Middle frontal gyrus (tissue), 1 donor: Measurements from ENCODE around the gene KCNG3.

ENCODE experiments used
- DNase-seq: peaks from one replicate; pipeline ENCODE4 v3.0.0-alpha.2; 2015; ENCODE audit warnings: low spot score; ENCODE audit errors: extremely low spot score

The KCNG3 gene

DNA sequence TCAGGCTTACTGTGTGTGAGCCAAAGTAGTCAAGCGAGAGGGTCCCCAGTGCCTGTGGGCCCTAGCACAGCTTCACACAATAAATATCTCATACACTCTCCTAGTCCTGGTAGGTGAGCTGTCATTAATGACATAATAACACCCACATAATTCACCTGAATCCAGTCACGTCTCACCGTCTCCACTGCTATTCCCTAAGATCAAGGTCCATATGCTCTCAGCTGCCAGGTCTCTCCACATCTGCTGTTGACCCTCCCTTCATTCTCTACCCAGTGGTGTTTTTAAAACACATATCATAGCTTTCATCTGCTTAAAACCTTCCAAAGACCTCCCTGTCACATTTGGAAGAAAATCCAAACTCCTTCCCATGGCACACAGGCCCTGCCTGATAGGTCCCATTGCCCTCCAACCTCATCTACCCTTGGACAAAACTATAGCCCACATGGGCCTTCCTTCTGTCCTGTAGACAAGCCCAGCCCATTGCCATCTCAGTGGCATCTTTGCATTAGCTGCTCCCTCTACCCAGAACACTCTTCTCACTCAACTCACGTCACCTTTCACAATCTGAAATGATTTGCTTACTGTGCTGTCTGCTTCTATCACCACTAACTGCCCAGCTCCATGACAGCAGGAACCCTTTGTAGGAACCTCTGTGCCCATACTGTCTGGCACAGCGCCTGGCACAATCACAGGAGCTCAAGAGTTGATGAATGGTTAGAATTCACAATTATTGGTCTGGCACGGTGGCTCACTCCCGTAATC, 7.5 kb downstream of the KCNG3 start:
- DNase-seq = no peak

DNA sequence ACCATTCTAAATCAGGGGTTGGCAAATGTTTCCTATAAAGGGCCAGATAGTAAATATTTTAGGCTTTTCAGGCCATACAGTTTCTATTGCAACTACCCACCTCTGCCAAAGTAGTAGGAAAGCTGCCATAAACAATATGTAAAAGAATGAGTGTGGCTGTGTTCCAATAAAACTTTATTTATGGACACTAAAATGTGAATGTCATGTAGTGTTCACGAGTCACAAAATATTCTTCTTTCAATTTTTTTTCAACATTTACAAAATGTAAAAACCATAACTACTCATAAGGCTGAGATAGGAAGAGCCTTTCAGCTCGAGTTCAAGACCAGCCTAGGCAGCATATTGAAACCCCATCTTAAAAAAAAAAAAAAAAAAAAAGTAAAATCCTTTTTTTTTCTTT, 13.4 kb downstream of the KCNG3 start:
- DNase-seq = no peak

DNA sequence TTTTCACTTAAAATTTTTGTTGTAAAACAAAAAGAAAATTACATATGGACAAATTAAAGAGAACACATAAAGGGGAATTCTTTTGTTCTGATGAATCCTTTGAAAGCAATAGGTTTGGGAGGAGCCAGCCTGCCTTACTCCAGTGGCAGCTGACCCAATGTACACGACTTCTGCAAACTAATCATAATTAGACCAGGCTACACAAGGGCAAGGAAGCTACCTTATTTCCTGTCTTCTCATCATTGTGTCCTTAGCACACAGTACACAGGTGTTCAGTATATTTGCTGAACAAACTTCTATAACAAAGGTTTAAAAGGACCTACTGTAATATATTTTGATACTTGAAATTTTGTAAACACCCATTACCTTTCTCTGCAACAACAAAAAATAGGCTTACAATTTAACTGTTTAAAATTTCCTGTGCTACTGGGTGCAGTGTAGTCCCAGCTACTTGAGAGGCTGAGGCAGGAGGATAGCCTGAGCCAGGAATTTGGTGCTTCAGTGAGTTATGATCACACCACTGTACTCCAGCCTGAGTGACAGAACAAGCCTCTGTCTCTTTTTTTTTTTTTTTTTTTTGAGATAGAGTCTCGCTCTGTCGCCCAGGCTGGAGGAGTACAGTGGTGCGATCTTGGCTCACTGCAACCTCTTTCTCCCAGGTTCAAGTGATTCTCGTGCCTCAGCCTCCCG, 18.9 kb downstream of the KCNG3 start:
- no peak for DNase-seq

DNA sequence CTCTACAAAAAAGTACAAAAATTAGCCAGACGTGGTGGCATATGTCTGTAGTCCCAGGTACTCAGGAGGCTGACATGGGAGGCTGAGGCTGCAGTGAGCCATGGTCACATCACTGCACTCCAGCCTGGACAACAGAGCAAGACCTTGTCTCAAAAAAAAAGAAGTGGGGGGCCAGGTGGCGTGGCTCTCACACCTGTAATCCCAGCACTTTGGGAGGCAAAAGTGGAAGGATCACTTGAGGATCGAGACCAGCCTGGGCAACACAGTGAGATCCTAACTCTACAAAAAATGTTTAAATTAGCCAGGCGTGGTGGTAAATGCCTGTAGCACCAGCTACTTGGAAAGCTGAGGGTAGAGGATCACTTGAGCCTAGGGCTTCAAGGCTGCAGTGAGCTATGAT, 23.1 kb downstream of the KCNG3 start:
- no peak for DNase-seq

DNA sequence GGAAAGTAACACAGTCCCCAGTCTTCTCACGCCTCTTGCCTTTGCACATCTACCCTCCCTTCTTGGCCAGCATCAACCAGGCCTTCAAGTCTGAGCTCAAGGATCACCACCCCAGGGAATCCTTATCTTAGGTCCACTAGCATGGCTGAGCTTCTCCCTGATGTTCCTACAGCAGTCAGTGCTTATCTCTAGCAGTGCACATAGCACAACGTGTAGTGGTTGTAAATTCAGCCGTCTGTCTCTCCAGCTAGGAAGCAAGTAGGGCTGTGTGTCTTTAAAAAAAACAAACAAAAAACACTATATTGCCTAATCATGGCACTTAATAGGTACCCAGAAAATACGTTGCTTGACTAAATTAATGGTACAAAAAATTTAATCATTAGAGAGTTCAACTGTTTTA, 29.2 kb downstream of the KCNG3 start:
- no peak for DNase-seq

DNA sequence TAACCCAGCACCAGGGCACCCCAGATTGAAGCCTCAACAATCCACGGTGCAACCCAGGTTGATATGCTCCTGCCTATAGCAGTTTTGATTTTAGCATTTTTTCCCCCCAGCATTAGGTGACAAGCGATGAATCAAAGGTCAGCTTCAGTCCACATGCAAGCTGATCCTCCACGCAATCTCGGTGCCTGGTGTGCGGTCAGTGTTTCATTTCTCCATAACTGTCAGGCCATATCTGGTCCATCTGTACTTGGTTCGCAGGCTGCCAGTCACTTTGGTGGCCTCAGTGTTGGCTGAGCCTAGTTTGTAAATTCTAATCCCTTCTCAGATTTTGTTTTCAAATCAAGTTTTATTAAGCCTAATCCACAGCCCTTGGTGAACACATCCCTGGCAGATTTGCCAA, 30.2 kb downstream of the KCNG3 start:
- DNase-seq = no peak

DNA sequence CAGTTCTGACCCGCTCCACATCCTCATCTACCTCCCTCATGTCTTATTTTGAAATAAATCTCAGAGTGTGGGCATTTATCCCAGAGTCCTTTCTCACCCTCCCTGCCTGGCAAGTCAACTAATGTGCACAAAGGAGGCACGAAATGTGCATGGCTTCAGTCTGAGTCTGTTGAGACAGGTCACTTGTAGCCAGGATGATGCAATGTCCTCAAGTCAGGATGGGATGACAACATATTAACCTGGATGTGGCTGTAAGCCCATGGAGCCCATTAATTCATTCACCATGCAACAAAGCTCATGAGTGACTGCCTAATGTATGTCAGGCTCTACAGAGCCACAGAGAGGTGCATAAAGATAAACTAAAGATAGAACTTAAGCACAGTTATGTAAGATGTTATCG, 34.5 kb downstream of the KCNG3 start:
- DNase-seq = no peak

DNA sequence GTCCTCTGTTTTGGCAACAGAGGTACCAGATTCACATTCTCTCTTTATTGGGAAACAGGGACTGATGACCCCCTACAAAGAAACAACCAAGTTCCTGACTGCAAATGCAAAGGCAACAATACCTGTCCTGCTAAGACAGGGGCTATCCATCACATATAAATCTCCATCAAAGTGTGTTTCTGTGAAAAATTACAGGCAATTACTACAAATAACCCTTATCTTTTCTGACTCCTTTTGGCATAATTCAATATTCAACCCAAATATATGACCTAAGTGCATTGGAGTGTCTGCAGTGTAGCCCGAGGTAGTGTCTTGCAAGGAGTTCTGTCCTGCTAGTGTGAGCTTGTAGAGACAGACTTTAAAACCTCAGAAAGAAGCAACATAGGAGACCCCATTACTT, 35.4 kb downstream of the KCNG3 start:
- no peak for DNase-seq

DNA sequence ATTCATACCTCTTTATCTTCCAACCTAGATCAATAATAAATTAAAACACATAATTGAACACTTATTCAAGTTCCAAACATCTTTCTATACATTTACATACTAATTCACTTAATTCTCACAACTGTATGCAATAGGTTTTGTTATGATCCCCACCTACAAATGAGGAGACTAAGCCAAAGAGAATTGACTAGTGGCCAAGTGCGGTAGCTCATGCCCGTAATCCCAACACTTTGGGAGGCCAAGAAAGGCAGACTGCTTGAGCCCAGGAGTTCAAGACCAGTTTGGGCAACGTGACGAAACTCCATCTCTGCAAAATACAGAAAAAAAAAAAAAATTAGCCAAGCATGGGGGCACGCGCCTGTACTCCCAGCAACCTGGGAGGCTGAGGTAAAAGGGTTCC, 36.8 kb downstream of the KCNG3 start:
- no peak for DNase-seq

DNA sequence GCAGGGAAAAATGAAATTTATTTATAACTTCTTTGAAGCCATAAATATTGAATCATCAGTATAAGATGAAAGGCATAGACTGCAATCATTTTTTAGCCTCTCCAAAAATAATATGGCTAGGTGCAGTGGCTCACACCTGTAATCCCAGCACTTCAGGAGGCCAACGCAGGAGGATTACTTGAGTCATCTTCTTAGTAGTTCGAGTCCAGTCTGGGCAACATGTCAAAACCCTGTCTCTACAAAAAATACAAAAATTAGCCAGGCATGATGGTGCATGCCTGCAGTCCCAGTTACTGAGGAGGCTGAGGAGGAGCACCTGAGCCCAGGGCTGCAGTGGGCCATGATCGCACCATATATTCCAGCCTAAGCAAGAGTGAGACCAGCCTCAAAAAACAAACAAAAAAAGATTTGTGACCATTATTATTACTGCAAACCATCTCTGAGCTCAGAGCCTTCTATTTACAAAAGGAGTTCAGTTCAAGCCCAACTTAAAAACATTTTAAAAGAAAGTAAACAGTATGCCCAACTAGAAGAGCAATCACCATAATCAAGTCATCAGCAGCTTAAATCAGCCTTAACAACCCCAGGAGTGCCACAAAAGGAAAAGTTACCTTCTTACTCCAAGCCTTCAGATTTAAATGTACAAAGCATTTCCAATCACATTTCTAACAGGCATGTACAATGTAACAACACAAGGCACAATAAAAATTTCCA, 37.5 kb downstream of the KCNG3 start:
- no peak for DNase-seq

DNA sequence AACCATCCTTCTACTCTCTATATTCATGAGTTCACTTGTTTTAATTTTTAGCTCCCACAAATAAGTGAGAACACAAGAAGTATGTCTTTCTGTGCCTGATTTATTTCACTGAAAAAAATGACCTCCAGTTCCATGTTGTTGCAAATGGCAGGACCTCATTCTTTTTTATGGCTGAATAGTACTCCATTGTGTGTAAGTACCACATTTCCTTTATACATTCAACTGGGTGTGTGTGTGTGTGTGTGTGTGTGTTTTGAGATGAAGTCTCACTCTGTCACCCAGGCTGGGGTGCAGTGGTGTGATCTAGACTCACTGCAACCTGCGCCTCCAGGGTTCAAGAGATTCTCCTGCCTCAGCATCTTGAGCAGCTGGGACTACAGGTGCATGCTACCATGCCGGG, 41.2 kb downstream of the KCNG3 start:
- no peak for DNase-seq

DNA sequence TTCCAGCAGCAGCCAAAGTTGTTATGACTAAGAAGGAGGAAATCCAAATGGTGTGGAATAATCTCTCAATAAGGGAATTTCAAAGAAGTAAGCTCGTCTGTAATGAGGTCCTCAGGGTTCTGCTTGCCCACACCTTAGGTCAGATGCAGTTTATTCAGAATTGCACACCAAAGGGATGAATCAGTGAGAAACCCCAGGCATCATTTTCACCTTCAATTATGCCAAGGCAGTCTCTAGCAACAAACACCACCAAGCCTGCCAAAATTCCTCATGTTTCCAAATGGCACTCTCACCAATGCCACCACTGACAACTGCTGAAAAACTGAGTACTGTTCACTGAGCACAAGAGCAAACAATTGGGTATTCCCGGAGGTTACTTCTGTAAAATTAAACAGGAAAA, 43.6 kb downstream of the KCNG3 start:
- DNase-seq = no peak

DNA sequence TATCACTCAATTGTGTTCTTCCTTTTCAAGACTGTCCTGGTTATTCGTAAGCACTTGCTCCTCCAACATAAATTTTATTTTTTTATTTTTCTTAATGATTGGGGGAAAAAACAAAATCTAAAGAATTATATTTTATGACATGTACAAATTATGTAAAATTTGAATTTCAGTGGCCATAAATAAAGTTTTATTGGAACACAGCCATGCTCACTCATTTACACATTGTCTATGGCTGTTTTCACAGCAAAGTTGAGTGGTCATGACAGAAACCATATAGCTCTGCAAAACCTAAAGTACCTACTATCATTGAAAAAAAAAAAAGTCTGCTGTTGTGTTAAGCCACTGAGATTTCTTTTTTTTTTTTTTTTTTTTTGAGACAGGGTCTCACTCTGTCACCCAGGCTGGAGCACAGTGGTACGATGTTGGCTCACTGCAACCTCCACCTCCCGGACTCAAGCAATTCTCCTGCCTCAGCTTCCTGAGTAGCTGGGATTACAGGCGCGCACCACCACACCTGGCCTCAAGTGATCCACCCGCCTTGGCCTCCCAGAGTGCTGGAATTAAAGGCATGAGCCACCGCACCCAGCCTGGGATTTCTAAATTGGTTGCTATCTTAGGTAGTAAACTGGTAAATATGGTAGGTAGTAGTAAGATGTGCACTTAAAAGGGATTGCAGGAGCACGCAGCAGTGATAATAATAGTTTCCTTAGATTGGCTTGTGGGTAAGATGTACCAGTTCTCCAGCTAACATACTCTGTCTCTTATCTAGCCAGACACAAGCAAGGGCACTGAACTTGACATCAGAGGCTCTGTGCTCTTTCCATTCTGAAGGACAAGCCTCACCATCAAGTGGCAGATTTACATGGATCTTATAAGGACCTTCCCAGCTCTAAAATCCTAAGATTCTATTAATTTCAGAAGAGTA, 44.4 kb downstream of the KCNG3 start:
- no peak for DNase-seq

DNA sequence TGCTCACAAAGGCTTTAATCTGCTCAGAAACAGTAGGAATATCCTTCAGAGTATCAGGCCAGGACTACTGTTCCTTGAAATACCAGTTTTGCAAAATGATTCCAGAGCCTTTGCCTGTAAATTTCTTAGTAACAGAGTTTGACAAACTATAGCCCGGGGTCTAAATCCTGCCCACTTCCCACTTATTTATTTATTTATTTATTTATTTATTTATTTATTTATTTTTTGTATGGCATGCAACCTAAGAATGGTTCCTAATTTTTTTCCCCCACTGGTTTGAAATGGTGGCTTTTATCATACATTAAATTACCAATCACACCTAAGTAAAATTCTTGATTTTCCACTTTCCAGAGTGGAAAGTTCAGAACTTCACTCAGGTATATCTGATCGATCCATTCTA, 45.6 kb downstream of the KCNG3 start:
- DNase-seq = no peak

DNA sequence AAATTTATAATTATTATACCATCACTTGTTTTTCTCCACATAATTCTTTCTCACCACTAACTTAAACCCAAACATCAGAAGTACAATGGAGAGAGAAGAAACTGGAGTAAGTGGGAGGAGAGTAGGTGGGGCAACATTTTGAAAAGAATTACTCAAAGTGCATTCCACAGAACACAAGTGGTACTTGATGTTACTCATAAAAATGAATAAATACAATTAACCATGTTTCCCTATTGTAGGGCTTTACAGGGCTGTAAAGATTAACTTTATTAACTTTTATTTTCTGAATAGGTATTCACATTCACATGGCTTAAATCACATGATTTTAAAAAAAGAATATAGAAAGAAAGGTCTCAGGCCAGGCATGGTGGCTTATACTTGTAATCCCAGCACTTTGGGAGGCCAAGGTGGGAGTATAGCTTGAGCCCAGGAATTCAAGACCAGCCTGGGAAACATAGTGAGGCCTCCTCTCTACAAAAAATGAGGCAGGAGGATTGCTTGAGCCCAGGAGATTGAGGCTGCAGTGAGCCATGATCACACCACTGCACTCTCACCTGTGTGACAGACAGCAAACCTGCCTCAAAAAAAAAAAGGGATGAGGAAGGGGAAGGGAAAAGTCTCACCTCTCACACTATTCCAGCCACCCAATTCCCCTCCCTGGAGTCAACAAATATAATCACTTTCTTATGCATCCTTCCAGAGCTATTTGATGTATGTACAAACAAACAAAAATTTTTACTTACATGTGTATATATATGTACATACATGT, 47.1 kb downstream of the KCNG3 start:
- no peak for DNase-seq

DNA sequence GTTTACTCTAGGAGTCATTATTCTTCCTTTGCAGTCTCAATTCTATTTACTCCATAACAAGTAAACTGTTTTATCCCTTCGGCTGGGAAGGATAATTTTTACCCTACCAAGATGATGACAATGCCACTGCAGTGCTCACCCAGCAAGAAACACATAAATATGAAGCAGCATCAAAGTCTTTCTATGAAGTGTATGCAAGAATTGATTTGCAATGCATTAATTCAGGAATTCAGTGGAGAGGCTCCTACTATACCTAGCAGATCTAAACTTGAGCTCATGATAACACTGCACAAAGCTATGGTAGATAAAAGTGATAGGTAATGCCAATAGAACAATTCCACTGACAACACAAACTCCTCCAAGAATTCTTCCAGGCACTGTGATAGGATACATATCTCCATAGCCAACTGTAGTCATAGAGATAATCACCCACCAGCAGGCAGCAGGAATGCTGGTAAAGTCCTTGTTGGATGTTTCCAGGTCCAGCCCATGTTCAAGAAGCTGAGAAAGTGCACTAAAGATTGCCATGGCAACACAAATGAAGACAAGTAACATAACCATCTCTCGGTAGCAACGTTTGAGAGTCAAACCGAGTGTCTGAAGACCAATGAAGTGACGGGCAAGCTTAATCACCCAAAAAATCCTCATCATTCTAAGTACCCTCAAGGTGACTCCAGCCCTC, 49.9 kb downstream of the KCNG3 start:
- no peak for DNase-seq

DNA sequence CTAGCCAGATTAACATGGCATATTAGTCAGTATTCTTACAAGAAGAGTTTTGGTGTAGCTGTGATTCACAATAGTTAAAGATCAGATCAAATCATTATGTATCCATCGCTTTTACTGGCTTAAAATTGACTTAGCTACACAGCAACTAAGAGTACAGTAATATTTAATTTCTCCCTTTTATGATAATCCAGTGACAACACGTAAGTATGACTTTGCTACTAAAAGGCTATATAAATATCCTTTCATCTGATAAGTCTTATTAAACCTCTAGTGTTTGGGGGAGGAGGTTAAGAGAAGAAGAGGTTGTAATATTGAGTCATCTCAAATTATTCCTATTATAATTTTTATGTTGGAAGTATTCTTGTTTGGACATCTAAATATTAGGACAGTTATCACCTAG, 51.0 kb downstream of the KCNG3 start:
- no peak for DNase-seq

DNA sequence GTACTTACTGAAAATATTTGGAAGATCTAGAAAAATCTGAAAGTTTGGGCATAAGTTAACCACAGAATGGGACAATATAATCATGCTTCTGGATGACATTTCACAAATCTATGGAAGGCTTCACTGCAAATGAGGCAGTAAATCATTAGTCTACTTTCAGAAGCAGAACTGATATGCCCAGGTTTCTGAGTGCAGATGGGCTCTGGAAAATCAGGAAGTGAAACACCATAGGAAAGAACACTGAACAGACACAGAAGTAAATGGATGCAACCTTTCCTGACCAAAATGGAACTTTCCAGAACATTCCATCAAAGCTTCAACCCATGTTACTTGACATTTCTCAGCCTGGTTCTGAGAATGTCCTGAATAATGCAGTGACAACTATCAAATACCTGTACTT, 55.1 kb downstream of the KCNG3 start:
- no peak for DNase-seq

DNA sequence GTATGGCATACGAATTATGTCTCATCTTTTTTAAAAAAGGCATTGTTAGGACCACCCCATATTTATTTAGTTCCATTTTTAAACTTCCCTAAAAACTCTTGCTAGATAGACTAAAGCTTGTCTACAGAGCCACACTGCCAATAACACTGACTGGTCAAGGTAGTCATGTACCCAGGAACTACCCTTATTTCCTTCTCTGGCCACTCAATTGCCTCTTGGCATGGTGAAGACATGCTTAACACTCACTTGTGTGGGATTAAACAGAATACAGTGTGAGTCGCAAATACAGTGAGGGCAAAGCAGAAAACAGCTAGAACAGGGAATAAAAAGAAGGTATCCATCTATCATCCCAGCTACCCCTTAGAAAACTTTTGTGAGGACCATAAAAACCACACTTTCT, 57.4 kb downstream of the KCNG3 start:
- DNase-seq = no peak

DNA sequence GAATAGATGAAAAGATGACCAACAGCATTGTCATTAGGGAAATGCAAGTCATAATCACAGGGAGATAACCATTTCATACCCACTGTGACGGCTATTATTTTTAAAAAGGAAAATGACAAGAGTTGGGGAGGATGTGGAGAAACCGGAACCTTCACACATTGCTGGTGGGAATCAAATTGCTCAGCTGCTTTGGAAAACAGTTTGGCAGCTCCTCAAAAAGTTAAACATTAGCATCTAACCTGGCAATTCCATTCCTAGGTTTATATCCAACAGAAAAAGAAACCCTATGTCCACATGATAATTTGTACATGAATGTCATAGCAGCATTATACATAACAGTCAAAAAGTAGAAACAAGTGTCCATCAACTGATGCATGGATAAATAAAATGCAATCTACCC, 58.2 kb downstream of the KCNG3 start:
- no peak for DNase-seq
